AG09309 (cell line): ENCODE data around the gene GPR27.

Experiments used
- DNase-seq: peaks from one replicate; pipeline ENCODE4 v3.0.0-alpha.2; 2010; ENCODE audit warnings: low read depth
- H3K4me3 ChIP-seq: 2 replicates; pipeline ENCODE4 v1.5.1; 2011; ENCODE audit warnings: mild to moderate bottlenecking, low read depth, low read length, moderate library complexity; ENCODE audit not compliant: control insufficient read depth
- TF ChIP-seq, protein P1 (sequence below): IDR thresholded peaks from 2 replicates; pipeline ENCODE4 v1.5.1; 2011; ENCODE audit warnings: mild to moderate bottlenecking, low read depth, low read length, inconsistent platforms; ENCODE audit not compliant: insufficient read depth, control insufficient read depth; ENCODE audit errors: missing control alignments

The GPR27 gene

DNA sequence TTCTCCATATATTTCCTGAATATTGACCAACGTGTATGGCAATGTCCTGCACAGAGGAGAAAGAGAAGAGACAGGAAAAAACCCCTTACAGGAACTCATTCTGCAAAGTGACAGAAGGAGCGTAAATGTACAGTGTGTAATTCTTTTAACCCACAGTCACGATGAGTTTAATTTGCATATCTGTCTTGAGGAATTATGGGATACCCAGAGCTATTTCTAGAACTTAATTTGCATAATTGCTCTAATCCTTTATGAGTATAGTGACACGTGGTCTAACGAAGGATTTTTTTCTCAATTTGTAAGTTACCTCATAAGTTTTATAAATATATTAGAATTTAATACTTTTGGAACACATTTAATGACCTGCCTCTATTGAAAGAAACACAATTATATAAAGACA is 9.8 kb downstream of the GPR27 start:
- no peak overlapping the region for H3K4me3 ChIP-seq
- DNase-seq: no peak
- TF ChIP-seq, protein P1, sequence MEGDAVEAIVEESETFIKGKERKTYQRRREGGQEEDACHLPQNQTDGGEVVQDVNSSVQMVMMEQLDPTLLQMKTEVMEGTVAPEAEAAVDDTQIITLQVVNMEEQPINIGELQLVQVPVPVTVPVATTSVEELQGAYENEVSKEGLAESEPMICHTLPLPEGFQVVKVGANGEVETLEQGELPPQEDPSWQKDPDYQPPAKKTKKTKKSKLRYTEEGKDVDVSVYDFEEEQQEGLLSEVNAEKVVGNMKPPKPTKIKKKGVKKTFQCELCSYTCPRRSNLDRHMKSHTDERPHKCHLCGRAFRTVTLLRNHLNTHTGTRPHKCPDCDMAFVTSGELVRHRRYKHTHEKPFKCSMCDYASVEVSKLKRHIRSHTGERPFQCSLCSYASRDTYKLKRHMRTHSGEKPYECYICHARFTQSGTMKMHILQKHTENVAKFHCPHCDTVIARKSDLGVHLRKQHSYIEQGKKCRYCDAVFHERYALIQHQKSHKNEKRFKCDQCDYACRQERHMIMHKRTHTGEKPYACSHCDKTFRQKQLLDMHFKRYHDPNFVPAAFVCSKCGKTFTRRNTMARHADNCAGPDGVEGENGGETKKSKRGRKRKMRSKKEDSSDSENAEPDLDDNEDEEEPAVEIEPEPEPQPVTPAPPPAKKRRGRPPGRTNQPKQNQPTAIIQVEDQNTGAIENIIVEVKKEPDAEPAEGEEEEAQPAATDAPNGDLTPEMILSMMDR: no peak

DNA sequence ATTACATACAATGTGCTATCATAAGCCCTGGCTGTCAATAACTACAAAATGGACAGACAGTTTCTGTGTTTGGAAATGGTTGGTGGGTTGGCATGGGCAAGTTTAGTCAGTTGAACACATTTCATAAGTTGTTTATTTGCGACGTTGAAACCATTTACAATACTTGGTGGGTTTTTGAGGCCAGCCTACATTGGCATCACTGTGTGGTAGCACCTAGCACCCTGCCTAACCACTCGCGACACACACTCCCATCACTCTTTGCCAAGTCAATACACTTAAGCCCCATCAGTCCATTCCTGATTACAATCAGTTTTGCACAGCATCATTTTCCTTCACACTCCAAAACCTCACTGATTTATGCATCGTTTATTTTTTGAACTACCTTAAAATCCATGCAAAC is 17.5 kb downstream of the GPR27 start:
- TF ChIP-seq, protein P1: no peak
- no peak overlapping the region for H3K4me3 ChIP-seq
- no peak for DNase-seq

DNA sequence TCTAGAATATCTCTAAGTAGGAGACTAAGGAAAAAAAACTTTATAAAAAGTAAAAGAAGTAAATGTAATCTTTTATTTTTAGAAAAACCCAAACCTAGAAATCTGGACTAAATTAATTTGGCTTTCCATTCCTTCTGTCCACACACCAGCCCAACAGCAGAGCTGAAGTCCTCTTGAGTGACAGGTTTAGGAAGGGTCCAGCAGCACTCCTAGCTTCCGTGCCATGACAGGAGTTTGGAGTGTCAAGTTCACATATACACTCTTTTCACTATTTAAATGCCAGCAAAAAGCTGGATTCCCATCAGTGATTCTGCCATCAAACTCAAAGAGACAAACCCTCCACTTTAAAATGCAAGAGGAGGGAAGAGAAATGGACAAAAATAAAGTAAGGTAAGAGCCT is 18.2 kb downstream of the GPR27 start:
- TF ChIP-seq, protein P1: no peak
- no peak for DNase-seq
- H3K4me3 ChIP-seq: no peak overlapping the region

DNA sequence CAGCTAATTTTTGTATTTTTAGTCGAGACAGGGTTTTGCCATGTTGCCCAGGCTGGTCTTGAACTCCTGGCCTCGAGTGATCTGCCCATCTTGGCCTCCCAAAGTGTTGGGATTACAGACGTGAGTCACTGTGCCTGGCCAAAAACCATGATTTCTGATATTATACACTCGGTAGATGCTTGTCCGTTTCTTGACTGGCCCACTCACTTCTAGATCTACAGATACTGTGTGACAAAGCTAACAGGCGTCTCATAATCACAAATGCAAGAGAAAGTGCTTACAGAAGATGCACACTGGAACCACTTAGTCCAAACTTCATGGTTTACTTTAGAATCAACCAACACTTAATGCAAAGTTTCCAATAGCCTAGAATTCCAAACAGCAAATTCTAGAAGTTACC is 22.9 kb downstream of the GPR27 start:
- TF ChIP-seq, protein P1: no peak
- no peak overlapping the region for H3K4me3 ChIP-seq
- DNase-seq: no peak

DNA sequence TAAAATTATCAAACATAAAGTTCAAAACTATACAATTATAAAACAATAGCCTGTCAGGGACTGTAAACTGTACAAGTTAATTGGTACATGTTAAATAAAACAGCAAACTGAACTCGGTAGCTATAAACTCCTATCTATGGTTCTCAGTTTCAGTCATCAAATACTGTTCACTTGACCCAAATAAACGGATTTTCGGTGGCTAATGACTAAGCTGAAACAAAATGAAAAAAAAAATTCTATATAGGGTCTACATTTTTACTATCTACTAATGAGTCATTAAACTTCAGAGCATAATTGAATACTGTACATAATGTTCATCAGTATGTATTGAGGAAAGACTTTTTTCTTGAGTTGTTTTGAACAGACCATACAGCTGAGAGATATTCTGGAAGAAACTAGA is 24.7 kb downstream of the GPR27 start:
- TF ChIP-seq, protein P1: no peak
- DNase-seq: no peak
- no peak overlapping the region for H3K4me3 ChIP-seq

DNA sequence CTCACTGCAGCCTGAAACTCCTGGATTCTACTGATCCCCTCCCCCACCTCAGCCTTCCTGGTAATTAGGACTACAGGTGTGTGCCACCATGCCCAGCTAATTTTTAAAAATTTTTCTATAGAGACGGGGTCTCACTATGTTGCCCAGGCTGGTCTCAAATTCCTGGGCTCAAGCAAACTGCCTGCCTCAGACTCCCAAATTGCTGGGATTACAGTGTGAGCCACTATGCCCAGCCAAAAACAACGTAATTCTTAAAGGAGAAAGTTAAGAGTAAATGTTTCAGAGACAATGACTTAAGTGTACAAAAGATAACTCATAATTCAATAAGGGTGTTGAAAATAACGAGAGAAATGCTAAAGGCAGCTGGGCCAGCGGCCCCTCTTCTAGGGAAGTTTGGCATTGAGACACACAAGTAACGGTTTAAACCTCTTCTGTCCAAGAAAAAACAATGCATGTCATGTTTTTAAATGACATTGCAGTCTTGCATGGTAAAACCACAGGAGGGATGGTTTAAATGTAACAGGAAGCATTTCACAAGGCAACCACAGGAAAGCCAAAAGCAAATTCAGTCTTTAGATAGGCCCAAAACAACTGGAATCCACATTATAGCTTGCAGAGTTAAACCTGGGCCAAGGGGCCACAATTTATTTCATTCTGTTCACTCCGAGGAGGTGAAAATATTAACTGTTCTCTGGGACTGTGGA is 26.2 kb downstream of the GPR27 start:
- no peak for DNase-seq
- TF ChIP-seq, protein P1: no peak
- H3K4me3 ChIP-seq: no peak overlapping the region
